ENCODE measurements around the gene BATF2.

- TF ChIP-seq CTCF (IDR thresholded peaks at IDR 0.05 in 2 of 3, conservative IDR thresholded peaks at IDR 0.05 in 1 of 3; ENCODE audit: control insufficient read depth in 2 of 3, extremely low read depth in 1 of 3, insufficient read depth in 1 of 3, low read depth in 3 of 3, low read length in 3 of 3) = no peak
- no peak for TF ChIP-seq JUND (IDR thresholded peaks at IDR 0.05; ENCODE audit: low read depth, low read length)
- no peak for TF ChIP-seq NFYB (IDR thresholded peaks at IDR 0.05; ENCODE audit: insufficient read depth, low read depth, low read length)
- TF ChIP-seq RELA (IDR thresholded peaks at IDR 0.05; ENCODE audit: borderline replicate concordance, partially characterized antibody) = no peak
- no peak for TF ChIP-seq BACH1 (IDR thresholded peaks at IDR 0.05; ENCODE audit: borderline replicate concordance)
- no peak for TF ChIP-seq TAF1 (IDR thresholded peaks at IDR 0.05; ENCODE audit: borderline replicate concordance, low read depth, low read length)
Observed at GRCh38 chr11:65026810-65027209, 30.0 kb upstream of the BATF2 start.
